Spinal cord (tissue), 10 donors: ENCODE measurements around the gene PARD3. TPM values are rescaled to one million over a fixed set of nuclear protein-coding genes. Genes with fewer than 3 reads are reported as not detected.

ENCODE experiments used
- DNase-seq, 6 donors: peaks; one replicate each; pipeline versions ENCODE4 v3.0.0 to v3.0.0-alpha.2; 2013 to 2015; ENCODE audit warnings: low spot score in 6 of 6, low read depth in 4 of 6
- H3K27ac ChIP-seq: one replicate; pipeline ENCODE4 v1.5.1; 2013; ENCODE audit warnings: low read depth, low read length, control low read depth
- H3K27me3 ChIP-seq: one replicate; pipeline ENCODE4 v1.6.1; 2013; ENCODE audit warnings: low read length; ENCODE audit not compliant: control insufficient read depth, insufficient read depth
- H3K36me3 ChIP-seq: one replicate; pipeline ENCODE4 v1.6.1; 2013; ENCODE audit warnings: low read length; ENCODE audit not compliant: control insufficient read depth, insufficient read depth
- H3K4me1 ChIP-seq: one replicate; pipeline ENCODE4 v1.6.1; 2013; ENCODE audit warnings: low read length; ENCODE audit not compliant: control insufficient read depth, insufficient read depth
- H3K4me3 ChIP-seq: one replicate; pipeline ENCODE4 v1.5.1; 2013; ENCODE audit warnings: low read depth, low read length, control low read depth
- H3K9me3 ChIP-seq: one replicate; pipeline ENCODE4 v1.6.1; 2013; ENCODE audit warnings: low read length; ENCODE audit not compliant: control insufficient read depth, insufficient read depth
- WGBS: methylation state at CpG from one replicate; pipeline ENCODE4 v1.1.5; 2013; ENCODE audit warnings: missing lambda C conversion rate; ENCODE audit not compliant: insufficient coverage; 5-methylcytosine and 5-hydroxymethylcytosine counted together
- polyA plus RNA-seq, 2 donors: library from polyadenylated mRNA; unstranded; fragments of 120-200 nt; gene quantifications; one replicate each; pipeline ENCODE4 v1.2.1, GENCODE V29; 2013; ENCODE audit not compliant: insufficient read length in 2 of 2
- total RNA-seq, 2 donors: library from RNA; depleted of rRNA in 1 of 2; stranded (reverse); fragments of 120-200 nt in 1 of 2; fragments of >200 nt in 1 of 2; gene quantifications; one replicate each; pipeline versions ENCODE4 v1.2.3 to v1.2.4, GENCODE V29; 2013 to 2014
- donor health status: healthy.

PARD3 gene
- total and polyA plus RNA-seq, 4 donors = 29.5 to 94.3 (median 47.1) TPM

DNA sequence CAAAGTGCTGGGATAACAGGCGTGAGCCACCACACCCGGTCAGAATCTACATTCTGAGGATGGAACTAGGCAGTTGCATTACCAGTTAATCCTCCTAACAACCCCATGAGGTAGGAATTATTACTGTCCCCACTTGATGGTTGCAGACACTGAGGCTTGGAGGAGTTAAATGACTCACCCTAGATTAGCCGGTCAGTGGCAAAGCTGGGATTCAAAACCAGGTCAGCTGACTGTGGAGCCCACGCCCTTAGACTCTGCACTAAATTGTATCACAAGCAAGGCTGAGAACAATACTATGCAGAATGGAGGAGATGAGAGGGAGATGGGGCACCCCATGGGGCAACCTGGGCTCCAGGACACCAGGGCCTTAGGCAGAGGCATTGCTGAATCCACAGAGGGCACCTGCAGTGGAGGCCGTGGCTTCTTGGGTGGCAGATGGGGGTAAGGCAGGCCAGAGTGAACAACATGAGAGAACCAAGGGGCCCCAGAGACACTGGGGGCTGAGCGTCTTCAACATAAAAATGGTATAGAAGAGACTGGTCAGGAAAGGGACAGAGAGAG is 723.4 kb downstream of the PARD3 start:
- Histone ChIP-seq H3K27me3 (no peaks in the 10 kb centered on the region), H3K9me3 (peaks cover 4% of the 10 kb centered on the region), H3K27ac (no peak overlapping the region), H3K36me3 (no peaks in the 10 kb centered on the region), H3K4me3 (no peak overlapping the region), H3K4me1 (no peaks in the 10 kb centered on the region)
- 90% methylated on average over 3 of the region's 6 CpGs for WGBS
- no peak for DNase-seq

DNA sequence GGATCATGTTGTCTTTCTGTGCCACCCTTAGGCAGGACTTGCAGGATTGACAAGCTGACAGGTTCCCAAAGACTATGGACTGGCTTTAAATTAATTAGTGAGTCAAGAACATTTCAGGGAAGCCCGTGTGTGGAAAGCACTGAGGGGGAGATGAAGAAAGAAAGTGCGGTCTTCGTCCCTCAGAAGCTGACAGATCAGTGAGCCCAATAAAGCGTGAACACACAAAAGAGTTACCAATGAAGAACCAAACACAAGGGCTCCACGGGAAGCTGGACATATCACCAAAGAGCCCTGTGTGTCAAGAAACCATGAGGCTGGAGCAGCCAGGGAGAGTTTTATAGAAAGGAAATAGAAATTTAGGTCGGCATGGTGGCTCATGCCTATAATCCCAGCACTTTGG is 725.8 kb downstream of the PARD3 start:
- WGBS = 70% methylated on average over 2 of the region's 6 CpGs

DNA sequence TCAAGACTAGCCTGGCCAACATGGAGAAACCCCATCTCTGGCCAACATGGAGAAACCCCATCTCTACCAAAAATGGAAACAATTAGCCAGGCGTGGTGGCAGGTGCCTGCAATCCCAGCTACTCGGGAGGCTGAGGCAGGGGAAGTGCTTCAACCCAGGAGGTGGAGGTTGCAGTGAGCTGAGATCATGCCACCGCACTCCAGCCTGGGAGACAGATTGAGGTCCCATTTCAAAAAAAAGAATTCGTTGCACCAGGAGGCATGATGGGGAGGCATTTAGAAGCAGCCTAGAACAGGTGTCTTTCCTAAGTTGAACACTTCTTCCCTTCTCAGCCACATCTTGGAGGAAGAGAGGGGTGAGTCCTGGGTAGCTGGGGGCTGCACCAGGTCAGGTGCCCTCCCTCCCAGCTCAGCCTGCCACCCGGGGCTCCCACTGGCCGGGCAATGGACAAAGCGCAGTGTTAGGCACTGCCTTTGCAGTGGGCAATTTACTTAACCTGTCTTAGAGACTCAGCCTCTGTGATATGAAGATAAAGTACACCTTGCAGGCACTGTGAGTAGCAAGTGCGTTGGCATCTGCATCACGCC is 726.8 kb downstream of the PARD3 start:
- H3K4me3 ChIP-seq = no peak overlapping the region
- H3K4me1 ChIP-seq = no peaks in the 10 kb centered on the region
- H3K9me3 ChIP-seq = peaks cover 3% of the 10 kb centered on the region
- no peak for DNase-seq
- WGBS = 92% methylated on average over 7 of the region's 9 CpGs
- no peaks in the 10 kb centered on the region for H3K36me3 ChIP-seq
- H3K27ac ChIP-seq = no peak overlapping the region
- no peaks in the 10 kb centered on the region for H3K27me3 ChIP-seq

More for the DNA sequence above, 725.8 kb downstream of the PARD3 start:
- no peak overlapping the region for H3K4me3 ChIP-seq
- DNase-seq = no peak
- no peaks in the 10 kb centered on the region for H3K27me3 ChIP-seq
- H3K4me1 ChIP-seq = no peaks in the 10 kb centered on the region
- peaks cover under 1% of the 10 kb centered on the region for H3K9me3 ChIP-seq
- H3K36me3 ChIP-seq = no peaks in the 10 kb centered on the region
- H3K27ac ChIP-seq = no peak overlapping the region

DNA sequence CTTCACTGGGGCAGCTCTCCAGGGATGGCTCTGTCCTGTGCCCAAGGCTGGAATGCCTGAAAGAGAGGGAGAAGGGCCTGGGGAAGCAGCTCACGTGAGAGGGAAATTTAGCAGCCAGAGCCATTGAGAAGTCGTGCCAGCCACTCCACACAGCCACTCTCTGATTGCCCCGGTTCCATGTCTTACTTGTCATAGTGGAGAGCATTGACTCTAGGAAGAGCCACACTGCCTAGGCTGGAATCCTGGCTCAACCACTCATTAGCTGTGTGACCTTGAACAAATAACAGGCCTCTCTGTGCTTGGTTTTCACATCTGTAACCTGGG is 728.0 kb downstream of the PARD3 start:
- no peak overlapping the region for H3K27ac ChIP-seq
- peaks cover 3% of the 10 kb centered on the region for H3K9me3 ChIP-seq
- H3K36me3 ChIP-seq = no peaks in the 10 kb centered on the region
- H3K4me1 ChIP-seq = no peaks in the 10 kb centered on the region
- no CpG with 5 or more reads among the region's 3 CpGs for WGBS
- H3K4me3 ChIP-seq = no peak overlapping the region
- DNase-seq = no peak
- no peaks in the 10 kb centered on the region for H3K27me3 ChIP-seq

- H3K27me3 ChIP-seq = no peaks in the 10 kb centered on the region
- 100% methylated on average over 1 of the region's 2 CpGs for WGBS
- peaks cover 7% of the 10 kb centered on the region for H3K4me1 ChIP-seq
- H3K4me3 ChIP-seq = no peak overlapping the region
- no peaks in the 10 kb centered on the region for H3K36me3 ChIP-seq
- DNase-seq = no peak
- peaks cover 3% of the 10 kb centered on the region for H3K9me3 ChIP-seq
- H3K27ac ChIP-seq = no peak overlapping the region
Observed at GRCh38 chr10:34083567-34083966, 731.5 kb downstream of the PARD3 start.

DNA sequence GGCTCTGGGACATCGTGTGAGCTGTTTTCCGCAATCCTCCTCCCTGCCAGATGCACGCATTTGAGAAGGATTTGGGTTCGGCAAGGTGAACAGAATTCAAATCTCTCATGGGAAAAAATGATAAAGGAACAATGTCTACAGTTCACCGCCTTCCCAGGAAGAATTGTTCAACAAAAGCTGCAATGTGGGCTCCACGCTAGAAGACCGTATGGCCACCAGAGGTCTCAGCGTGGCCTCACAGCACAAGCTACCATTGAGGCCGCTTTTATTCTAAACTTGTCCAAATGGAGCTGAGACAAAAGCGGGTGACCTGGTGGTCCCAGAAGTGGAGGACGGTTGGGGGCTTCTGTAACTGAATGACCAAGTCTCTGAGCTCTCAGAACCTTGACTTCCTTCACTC is 733.1 kb downstream of the PARD3 start:
- WGBS = 96% methylated on average over 8 of the region's 11 CpGs

GRCh38 chr10:34081347-34081743 is 733.8 kb downstream of the PARD3 start:
- H3K27ac ChIP-seq = no peak overlapping the region
- WGBS = 67% methylated on average over 3 of the region's 6 CpGs

More for the DNA sequence above, 733.1 kb downstream of the PARD3 start:
- peaks cover 3% of the 10 kb centered on the region for H3K9me3 ChIP-seq
- H3K27ac ChIP-seq = no peak overlapping the region
- peaks cover 7% of the 10 kb centered on the region for H3K4me1 ChIP-seq
- H3K36me3 ChIP-seq = no peaks in the 10 kb centered on the region
- H3K4me3 ChIP-seq = no peak overlapping the region
- H3K27me3 ChIP-seq = no peaks in the 10 kb centered on the region
- DNase-seq = no peak

DNA sequence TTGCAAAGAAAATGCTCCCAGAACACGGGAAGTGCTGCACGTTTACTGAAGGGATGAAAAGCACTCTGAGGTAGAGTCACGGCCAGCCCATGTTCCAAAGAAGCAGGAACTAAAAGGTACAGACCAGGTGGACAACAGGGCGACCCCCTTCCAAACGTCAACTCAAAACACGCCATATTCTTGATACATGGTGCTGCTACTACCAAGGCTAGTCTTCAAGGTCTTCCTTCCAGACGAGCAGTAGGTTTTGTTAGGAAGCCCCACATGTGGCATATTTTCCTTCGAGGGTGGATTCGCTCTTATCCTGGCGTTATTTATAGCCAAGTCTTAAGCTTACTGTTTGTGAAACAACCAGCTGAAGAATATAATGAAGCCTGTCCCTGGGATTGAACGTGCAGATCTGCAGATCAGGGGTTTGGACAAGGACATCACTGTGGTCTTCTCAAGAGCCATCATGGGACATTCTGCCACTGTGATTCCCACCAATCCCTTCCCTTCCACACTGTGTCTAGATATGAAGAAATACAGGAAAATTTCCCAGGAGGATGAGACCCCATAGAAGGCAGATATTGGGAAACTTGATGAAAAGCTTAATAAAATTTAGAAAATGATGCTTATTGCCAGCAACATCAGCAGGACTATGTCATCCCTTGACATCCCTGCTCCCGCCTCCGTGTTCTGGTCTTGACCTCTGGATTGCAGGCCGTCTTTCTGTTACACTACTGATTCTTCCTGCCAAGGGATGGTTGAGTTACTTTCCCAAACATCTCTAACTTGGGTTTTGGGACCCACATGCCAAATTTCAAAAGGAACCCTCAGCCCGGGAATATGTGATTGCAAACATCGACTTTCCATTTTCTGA is 734.4 kb downstream of the PARD3 start:
- Histone ChIP-seq H3K9me3 (peaks cover 3% of the 10 kb centered on the region), H3K4me1 (peaks cover 7% of the 10 kb centered on the region), H3K27ac (no peak overlapping the region), H3K4me3 (no peak overlapping the region), H3K36me3 (no peaks in the 10 kb centered on the region), H3K27me3 (no peaks in the 10 kb centered on the region)
- WGBS = 96% methylated on average over 13 of the region's 16 CpGs
- DNase-seq = no peak

More at GRCh38 chr10:34081347-34081743, 733.8 kb downstream of the PARD3 start:
- Histone ChIP-seq H3K36me3 (no peaks in the 10 kb centered on the region), H3K9me3 (peaks cover 3% of the 10 kb centered on the region), H3K4me1 (peaks cover 7% of the 10 kb centered on the region), H3K27me3 (no peaks in the 10 kb centered on the region), H3K4me3 (no peak overlapping the region)
- DNase-seq = no peak

DNA sequence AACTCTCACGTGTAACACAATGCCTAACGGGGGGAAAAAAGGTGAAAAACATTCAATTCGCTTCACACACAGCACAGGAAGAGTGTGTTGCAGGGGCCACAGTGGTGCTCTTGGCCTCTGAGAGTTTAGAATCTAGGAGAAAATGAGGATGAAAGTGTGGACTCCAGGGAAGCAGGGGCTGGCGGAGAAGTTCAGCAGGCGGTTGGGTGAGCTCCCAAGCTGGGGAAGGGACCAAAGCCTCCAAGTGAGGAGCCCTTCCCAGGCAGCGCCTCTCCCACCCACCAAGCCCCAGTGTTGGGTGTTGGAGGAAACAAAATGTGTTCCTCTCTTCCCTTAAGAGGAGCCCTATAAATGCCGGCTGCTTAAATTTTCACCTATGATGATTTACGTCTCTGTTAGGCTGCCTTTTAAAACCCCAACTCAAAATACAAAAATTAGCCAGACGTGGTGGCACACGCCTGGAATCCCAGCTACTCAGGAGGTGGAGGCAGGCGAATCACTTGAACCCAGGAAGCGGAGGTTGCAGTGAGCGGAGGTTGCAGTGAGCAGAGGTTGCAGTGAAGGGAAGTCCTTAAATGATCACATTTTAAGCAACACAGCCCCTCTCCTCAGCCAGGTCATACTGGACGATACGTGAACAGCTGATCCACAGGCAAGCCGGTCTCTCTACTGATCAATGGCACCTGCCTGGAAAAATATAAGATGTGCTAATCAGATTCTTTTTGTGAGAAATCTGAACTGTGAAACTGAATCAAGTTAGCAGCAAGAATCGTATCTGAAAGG is 735.2 kb downstream of the PARD3 start:
- Histone ChIP-seq H3K9me3 (peaks cover 3% of the 10 kb centered on the region), H3K4me3 (no peak overlapping the region), H3K4me1 (peaks cover 7% of the 10 kb centered on the region), H3K27ac (no peak overlapping the region), H3K27me3 (no peaks in the 10 kb centered on the region), H3K36me3 (no peaks in the 10 kb centered on the region)
- DNase-seq = no peak
- WGBS = 92% methylated on average over 10 of the region's 17 CpGs
